RWPE1 (cell line): ENCODE measurements around the gene F8.

ENCODE experiments used
- CTCF ChIA-PET: fragments of 350-600 bp; sonication (Branson Sonifier 250); formaldehyde crosslinking; extraction: SDS; loops from one replicate; lab custom pipeline; 2021; lab: Yijun Ruan, JAX
- POLR2A ChIA-PET: fragments of 400-600 bp; formaldehyde crosslinking; extraction: SDS; loops from one replicate; lab custom pipeline; 2020; ENCODE audit warnings: antibody characterized with exemption; ENCODE audit not compliant: low non-redundant PET; lab: Yijun Ruan, JAX
- DNase-seq: peaks from one replicate; pipeline ENCODE4 v3.0.0; 2012; ENCODE audit warnings: low spot score
- H3K27ac ChIP-seq: fragments of 450-650 bp; 2 replicates; pipeline ENCODE4 v1.5.1; 2017
- TF ChIP-seq, protein P1 (sequence below): fragments of 450-650 bp; conservative IDR thresholded peaks from 2 replicates; pipeline ENCODE4 v1.5.1; 2017; ENCODE audit warnings: low read depth, mild to moderate bottlenecking

Gene F8

GRCh38 chrX:154988719-154989118 is 33.8 kb downstream of the F8 start:
- ChIA-PET POLR2A (no interaction called here), CTCF (no interaction called here)
- no peak overlapping the region for H3K27ac ChIP-seq
- TF ChIP-seq, protein P1, sequence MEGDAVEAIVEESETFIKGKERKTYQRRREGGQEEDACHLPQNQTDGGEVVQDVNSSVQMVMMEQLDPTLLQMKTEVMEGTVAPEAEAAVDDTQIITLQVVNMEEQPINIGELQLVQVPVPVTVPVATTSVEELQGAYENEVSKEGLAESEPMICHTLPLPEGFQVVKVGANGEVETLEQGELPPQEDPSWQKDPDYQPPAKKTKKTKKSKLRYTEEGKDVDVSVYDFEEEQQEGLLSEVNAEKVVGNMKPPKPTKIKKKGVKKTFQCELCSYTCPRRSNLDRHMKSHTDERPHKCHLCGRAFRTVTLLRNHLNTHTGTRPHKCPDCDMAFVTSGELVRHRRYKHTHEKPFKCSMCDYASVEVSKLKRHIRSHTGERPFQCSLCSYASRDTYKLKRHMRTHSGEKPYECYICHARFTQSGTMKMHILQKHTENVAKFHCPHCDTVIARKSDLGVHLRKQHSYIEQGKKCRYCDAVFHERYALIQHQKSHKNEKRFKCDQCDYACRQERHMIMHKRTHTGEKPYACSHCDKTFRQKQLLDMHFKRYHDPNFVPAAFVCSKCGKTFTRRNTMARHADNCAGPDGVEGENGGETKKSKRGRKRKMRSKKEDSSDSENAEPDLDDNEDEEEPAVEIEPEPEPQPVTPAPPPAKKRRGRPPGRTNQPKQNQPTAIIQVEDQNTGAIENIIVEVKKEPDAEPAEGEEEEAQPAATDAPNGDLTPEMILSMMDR = no peak
- no peak for DNase-seq

GRCh38 chrX:154987940-154988339 is 34.6 kb downstream of the F8 start:
- ChIA-PET POLR2A (no interaction called here), CTCF (interaction anchor here (0.5 to 0.6 kb wide), 3 partner anchors 98 to 232 kb away, joined by 3 read pairs; no protein-coding TSS in a partner anchor)
- TF ChIP-seq, protein P1 = no peak
- no peak overlapping the region for H3K27ac ChIP-seq
- DNase-seq = no peak

DNA sequence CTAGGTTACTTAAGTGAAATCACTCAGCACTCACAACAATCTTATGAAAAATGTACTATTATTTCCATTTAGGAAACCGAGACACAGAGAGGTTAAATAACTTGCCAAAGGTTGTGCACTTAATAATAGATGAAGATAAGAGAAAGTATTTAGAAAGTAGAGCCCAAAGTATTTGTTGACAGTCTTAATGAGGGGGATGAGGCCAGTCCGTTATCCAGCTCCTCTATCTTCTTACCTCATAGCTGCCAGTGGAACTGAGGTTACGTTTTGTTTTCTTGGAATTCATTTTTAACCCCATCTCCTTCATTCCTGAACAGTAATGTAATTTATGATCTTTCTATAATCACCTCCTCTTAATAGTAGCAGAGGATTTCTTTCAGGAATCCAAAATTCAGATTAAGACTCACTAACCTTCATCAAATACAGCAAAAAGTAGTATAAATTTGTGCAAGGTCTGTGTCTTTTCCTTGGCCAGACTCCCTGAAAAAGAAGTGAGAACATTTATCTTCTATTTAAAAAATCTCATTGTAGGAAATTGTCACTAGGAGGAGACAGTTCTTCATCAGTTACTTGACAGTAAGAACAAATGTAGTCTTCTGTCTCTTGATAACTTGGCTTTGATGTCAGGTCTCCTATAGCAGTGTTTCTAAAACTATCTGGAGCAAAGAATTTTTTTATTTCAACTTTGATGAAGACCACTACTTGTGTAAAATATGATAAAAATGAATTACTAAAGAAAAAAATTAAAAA is 35.5 kb downstream of the F8 start:
- TF ChIP-seq, protein P1 = peak; percentile 15
- ChIA-PET CTCF (interaction anchor here (0.6 to 0.7 kb wide), 2 partner anchors 33 to 178 kb away, joined by 3 to 5 read pairs; no protein-coding TSS in a partner anchor), POLR2A (no interaction called here)
- H3K27ac ChIP-seq = no peak overlapping the region
- no peak for DNase-seq

DNA sequence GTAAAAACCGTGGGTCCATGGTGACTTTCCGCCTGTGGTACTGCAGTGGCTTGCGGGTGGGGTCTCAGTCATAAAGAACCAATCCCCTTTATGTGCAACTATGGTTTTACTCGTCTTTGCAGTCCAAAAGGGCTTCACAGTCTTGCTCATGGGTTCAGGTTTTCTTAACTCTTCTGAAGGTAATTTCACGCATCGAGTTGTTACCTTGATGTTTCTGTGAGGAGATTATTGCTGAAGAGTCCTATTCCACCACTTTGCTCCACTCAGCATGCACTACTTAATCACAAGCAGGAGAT is 41.5 kb downstream of the F8 start:
- TF ChIP-seq, protein P1 = peak; percentile 26
- CTCF ChIA-PET = interaction anchor here (0.7 kb wide), 1 partner anchor 231 kb away, joined by 3 read pairs; no protein-coding TSS in a partner anchor
- POLR2A ChIA-PET = no interaction called here
- no peak overlapping the region for H3K27ac ChIP-seq
- DNase-seq = no peak

- TF ChIP-seq, protein P1 = peak; percentile 68
- CTCF ChIA-PET = interaction anchor here (0.6 kb wide), 1 partner anchor 106 kb away, joined by 3 read pairs; no protein-coding TSS in a partner anchor
- peak; percentile 31 for DNase-seq
- no peak overlapping the region for H3K27ac ChIP-seq
- POLR2A ChIA-PET = no interaction called here
These were observed 42.0 kb downstream of the F8 start for GRCh38 chrX:154980330-154981115.

DNA sequence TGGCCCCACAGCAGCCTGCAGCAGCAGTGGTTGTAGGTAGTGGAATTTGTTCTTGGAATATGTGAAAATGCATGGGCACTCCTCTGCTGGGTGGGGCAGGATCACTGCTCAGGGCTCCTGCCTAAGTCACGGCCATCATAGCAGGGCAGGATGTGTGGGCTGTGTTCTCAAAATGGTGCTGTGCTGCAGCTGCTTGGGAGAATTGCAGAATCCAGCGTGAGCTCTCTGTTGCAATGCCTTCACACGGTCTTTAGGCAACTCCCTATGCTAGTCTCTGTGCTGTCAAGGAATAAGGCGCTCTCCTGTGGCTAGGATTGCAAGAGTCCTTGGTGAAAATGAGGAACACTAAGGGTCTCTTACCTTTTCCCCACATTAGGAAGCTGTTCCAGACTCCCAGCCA is 42.9 kb downstream of the F8 start:
- no peak for DNase-seq
- TF ChIP-seq, protein P1 = no peak
- ChIA-PET POLR2A (no interaction called here), CTCF (interaction anchor here (0.6 kb wide), 1 partner anchor 107 kb away, joined by 3 read pairs; no protein-coding TSS in a partner anchor)
- H3K27ac ChIP-seq = no peak overlapping the region
